MM.1S (cell line): Measurements from ENCODE around the gene CYSRT1.

Experiments
- EZH2phosphoT487 ChIP-seq: fragments of 300-600 bp; sonication (generic); IDR thresholded peaks from 2 replicates; pipeline ENCODE4 v1.6.1; 2018; ENCODE audit warnings: antibody characterized with exemption, low read length
- TF ChIP-seq, protein P1 (sequence below): fragments of 300-600 bp; sonication (generic); IDR thresholded peaks from 2 replicates; pipeline ENCODE4 v1.5.1; 2016; ENCODE audit warnings: antibody characterized with exemption, low read length, mixed read lengths

DNA sequence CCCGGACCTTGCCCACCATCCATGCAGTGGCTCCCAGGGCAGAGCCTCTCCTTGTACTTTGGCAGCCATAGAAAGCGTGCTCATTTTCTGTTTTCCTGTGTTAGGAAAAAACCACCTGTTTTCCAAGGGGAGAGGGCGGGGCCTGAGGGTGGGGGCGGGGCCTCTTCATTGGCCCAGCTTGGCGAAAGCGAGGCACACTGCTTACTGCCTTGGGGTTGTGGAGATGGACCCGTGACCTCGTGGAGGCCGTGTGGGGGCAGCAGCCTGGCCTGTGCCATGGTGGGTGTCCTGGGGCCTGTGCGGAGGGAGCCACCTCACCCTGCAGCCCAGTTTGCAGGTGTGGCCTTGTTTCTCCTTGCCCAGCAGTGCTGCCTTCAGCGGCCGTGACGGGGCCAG, 48.1 kb downstream of the CYSRT1 start:
- TF ChIP-seq EZH2phosphoT487: no peak
- TF ChIP-seq, protein P1, sequence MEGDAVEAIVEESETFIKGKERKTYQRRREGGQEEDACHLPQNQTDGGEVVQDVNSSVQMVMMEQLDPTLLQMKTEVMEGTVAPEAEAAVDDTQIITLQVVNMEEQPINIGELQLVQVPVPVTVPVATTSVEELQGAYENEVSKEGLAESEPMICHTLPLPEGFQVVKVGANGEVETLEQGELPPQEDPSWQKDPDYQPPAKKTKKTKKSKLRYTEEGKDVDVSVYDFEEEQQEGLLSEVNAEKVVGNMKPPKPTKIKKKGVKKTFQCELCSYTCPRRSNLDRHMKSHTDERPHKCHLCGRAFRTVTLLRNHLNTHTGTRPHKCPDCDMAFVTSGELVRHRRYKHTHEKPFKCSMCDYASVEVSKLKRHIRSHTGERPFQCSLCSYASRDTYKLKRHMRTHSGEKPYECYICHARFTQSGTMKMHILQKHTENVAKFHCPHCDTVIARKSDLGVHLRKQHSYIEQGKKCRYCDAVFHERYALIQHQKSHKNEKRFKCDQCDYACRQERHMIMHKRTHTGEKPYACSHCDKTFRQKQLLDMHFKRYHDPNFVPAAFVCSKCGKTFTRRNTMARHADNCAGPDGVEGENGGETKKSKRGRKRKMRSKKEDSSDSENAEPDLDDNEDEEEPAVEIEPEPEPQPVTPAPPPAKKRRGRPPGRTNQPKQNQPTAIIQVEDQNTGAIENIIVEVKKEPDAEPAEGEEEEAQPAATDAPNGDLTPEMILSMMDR: no peak
